Natural killer cell (primary cell): ENCODE data around the gene WDR7. TPM values are rescaled to one million over a fixed set of nuclear protein-coding genes. Genes with fewer than 3 reads are reported as not detected.

Experiments
- ATAC-seq, 3 donors: fragments of 150-1000 bp in 2 of 3; fragments of 200-7000 bp in 1 of 3; cut with Tn5 transposase; 1 replicate in 1 of 3; 2 replicates in 2 of 3; pipeline ENCODE4 v1.10.0; 2021; ENCODE audit warnings: mild to moderate bottlenecking in 2 of 3, moderate library complexity in 2 of 3
- DNase-seq, 2 donors: peaks; one replicate each; pipeline versions ENCODE4 v3.0.0 to v3.0.0-alpha.2; 2013 to 2021; ENCODE audit warnings: mixed read lengths in 1 of 2
- H3K27ac ChIP-seq: one replicate; pipeline ENCODE4 v1.5.1; 2013; ENCODE audit warnings: mild to moderate bottlenecking, low read length
- H3K27me3 ChIP-seq: one replicate; pipeline ENCODE4 v1.6.1; 2013; ENCODE audit warnings: low read length; ENCODE audit not compliant: control insufficient read depth, insufficient read depth
- H3K36me3 ChIP-seq: one replicate; pipeline ENCODE4 v1.6.1; 2013; ENCODE audit warnings: low read length; ENCODE audit not compliant: control insufficient read depth, insufficient read depth
- H3K4me1 ChIP-seq: one replicate; pipeline ENCODE4 v1.6.1; 2013; ENCODE audit warnings: low read length; ENCODE audit not compliant: control insufficient read depth, insufficient read depth
- H3K4me3 ChIP-seq: one replicate; pipeline ENCODE4 v1.5.1; 2013; ENCODE audit warnings: low read length
- H3K9me3 ChIP-seq: one replicate; pipeline ENCODE4 v1.6.1; 2013; ENCODE audit warnings: low read length; ENCODE audit not compliant: control insufficient read depth, insufficient read depth
- H3K27ac Mint-ChIP-seq, 2 donors: one replicate each; pipeline ENCODE4 v1.8.0; 2022; ENCODE audit warnings: mild to moderate bottlenecking in 2 of 2, mixed read lengths in 2 of 2, moderate library complexity in 1 of 2
- H3K27me3 Mint-ChIP-seq, 2 donors: one replicate each; pipeline ENCODE4 v1.8.0; 2022; ENCODE audit warnings: low read depth in 2 of 2, mixed read lengths in 2 of 2
- H3K36me3 Mint-ChIP-seq: one replicate; pipeline ENCODE4 v1.8.0; 2022; ENCODE audit warnings: mixed read lengths
- H3K4me1 Mint-ChIP-seq, 2 donors: one replicate each; pipeline ENCODE4 v1.8.0; 2022; ENCODE audit warnings: mixed read lengths in 2 of 2
- H3K4me3 Mint-ChIP-seq: one replicate; pipeline ENCODE4 v1.8.0; 2022; ENCODE audit warnings: mild to moderate bottlenecking, moderate library complexity, mixed read lengths
- H3K9me3 Mint-ChIP-seq, 2 donors: one replicate each; pipeline ENCODE4 v1.8.0; 2022; ENCODE audit warnings: mixed read lengths in 2 of 2
- CTCF ChIP-seq: fragments of 200-600 bp; IDR thresholded peaks from one replicate; pipeline ENCODE4 v1.8.0; 2022; ENCODE audit warnings: antibody characterized with exemption
- WGBS: methylation state at CpG from one replicate; pipeline ENCODE4 v1.1.7; 2013; ENCODE audit warnings: missing lambda C conversion rate; ENCODE audit not compliant: insufficient coverage; 5-methylcytosine and 5-hydroxymethylcytosine counted together
- intact Hi-C: fragments of 100-400 bp; cut with micrococcal nuclease; formaldehyde crosslinking; loops from one replicate; pipeline ENCODE4 v1.14.2; 2022
- total RNA-seq, 4 donors: library from RNA; stranded (reverse); fragments of 120-200 nt in 1 of 4; gene quantifications; one replicate each; pipeline versions ENCODE4 v1.2.3 to v1.2.4, GENCODE V29; 2013 to 2022

WDR7 gene
- total RNA-seq, 3 donors from 2014 or later (not counting 1 experiment from before 2014, with no cell fraction given) = 71.1 to 103 (median 77.3) TPM

DNA sequence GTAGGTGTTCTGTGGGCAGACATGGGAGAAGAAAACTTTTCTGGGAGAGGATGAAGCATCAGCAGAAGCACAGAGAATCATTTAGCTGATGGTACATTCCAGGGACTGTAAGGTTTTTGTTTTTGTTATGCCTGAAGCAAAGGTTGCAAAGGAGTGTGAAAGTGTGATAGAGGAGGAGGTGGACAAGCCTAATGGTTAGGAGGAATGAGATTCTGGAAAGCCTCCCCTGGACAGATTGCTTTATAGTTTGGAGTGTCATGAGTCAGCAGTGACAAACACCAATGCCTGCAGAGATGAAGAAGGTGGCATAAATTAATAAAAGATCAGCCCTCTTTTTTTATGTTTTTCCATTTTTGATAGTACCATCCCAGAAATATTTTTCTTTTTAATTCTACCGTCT is 324.1 kb downstream of the WDR7 start:
- H3K4me3 Mint-ChIP-seq = no peak overlapping the region
- no peaks in the 10 kb centered on the region for H3K36me3 Mint-ChIP-seq
- intact Hi-C loops = no loop called here
- Histone ChIP-seq H3K4me1 (no peaks in the 10 kb centered on the region), H3K4me3 (no peak overlapping the region), H3K9me3 (no peaks in the 10 kb centered on the region), H3K36me3 (no peaks in the 10 kb centered on the region), H3K27me3 (no peaks in the 10 kb centered on the region), H3K27ac (no peak overlapping the region)
- H3K27ac Mint-ChIP-seq = no peak overlapping the region
- H3K9me3 Mint-ChIP-seq = no peaks in the 10 kb centered on the region
- H3K4me1 Mint-ChIP-seq = no peaks in the 10 kb centered on the region
- no peak for TF ChIP-seq CTCF
- 88% methylated on average over 1 of the region's 1 CpG for WGBS
- no peaks in the 10 kb centered on the region for H3K27me3 Mint-ChIP-seq
- no peak for ATAC-seq
- DNase-seq = no peak

DNA sequence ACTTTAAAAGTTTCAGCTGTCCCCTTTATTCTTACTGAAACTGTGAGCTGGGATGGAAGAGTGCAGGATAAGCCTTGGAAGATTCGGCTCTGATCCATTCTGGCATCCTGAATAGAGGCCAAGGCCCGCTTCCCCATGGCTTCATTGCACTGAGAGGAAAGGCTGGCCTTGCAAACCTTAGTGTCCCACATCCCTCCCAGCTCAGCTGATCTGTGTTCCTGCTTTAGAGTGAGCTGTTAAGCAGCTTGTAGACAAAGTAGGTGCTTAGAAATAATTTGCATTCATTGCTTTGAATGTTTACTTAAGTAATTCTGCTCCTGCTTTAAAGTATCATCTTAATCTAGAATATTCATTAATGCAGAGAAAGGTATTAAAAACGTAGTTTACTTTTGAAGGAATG is 326.1 kb downstream of the WDR7 start:
- no peaks in the 10 kb centered on the region for H3K9me3 Mint-ChIP-seq
- WGBS = 100% methylated on average over 2 of the region's 3 CpGs
- Histone ChIP-seq H3K27me3 (no peaks in the 10 kb centered on the region), H3K4me1 (no peaks in the 10 kb centered on the region), H3K4me3 (no peak overlapping the region), H3K27ac (no peak overlapping the region), H3K36me3 (no peaks in the 10 kb centered on the region), H3K9me3 (no peaks in the 10 kb centered on the region)
- DNase-seq (no peak), ATAC-seq (no peak)
- H3K27me3 Mint-ChIP-seq = no peaks in the 10 kb centered on the region
- TF ChIP-seq CTCF = no peak
- H3K4me3 Mint-ChIP-seq = no peak overlapping the region
- no peak overlapping the region for H3K27ac Mint-ChIP-seq
- peaks cover 0 to 5% of the 10 kb centered on the region in 2 donors for H3K4me1 Mint-ChIP-seq
- intact Hi-C loops = no loop called here
- H3K36me3 Mint-ChIP-seq = no peaks in the 10 kb centered on the region

- H3K4me3 Mint-ChIP-seq = no peak overlapping the region
- no peaks in the 10 kb centered on the region for H3K36me3 Mint-ChIP-seq
- H3K4me3 ChIP-seq = no peak overlapping the region
- H3K9me3 Mint-ChIP-seq = no peaks in the 10 kb centered on the region
- WGBS = no CpG with 5 or more reads among the region's 2 CpGs
- H3K27ac Mint-ChIP-seq = no peak overlapping the region
- no peaks in the 10 kb centered on the region for H3K27me3 Mint-ChIP-seq
- peaks cover 0 to 5% of the 10 kb centered on the region in 2 donors for H3K4me1 Mint-ChIP-seq
- no peaks in the 10 kb centered on the region for H3K27me3 ChIP-seq
- no peak overlapping the region for H3K27ac ChIP-seq
- H3K36me3 ChIP-seq = no peaks in the 10 kb centered on the region
- ATAC-seq (no peak), DNase-seq (no peak)
- intact Hi-C loops = no loop called here
- H3K4me1 ChIP-seq = no peaks in the 10 kb centered on the region
- TF ChIP-seq CTCF = no peak
- H3K9me3 ChIP-seq = no peaks in the 10 kb centered on the region
These were observed 326.6 kb downstream of the WDR7 start for GRCh38 chr18:56977771-56978170.

- Histone ChIP-seq H3K9me3 (no peaks in the 10 kb centered on the region), H3K4me1 (no peaks in the 10 kb centered on the region), H3K27me3 (no peaks in the 10 kb centered on the region), H3K4me3 (no peak overlapping the region), H3K36me3 (no peaks in the 10 kb centered on the region), H3K27ac (no peak overlapping the region)
- H3K4me1 Mint-ChIP-seq = peaks cover 0 to 5% of the 10 kb centered on the region in 2 donors
- intact Hi-C loops = no loop called here
- no peak for DNase-seq
- H3K4me3 Mint-ChIP-seq = no peak overlapping the region
- H3K9me3 Mint-ChIP-seq = no peaks in the 10 kb centered on the region
- no peak for TF ChIP-seq CTCF
- 100% methylated on average over 3 of the region's 3 CpGs for whole genome bisulfite sequencing
- no peaks in the 10 kb centered on the region for H3K27me3 Mint-ChIP-seq
- no peak for ATAC-seq
- no peaks in the 10 kb centered on the region for H3K36me3 Mint-ChIP-seq
- H3K27ac Mint-ChIP-seq = no peak overlapping the region
These were observed 329.0 kb downstream of the WDR7 start for GRCh38 chr18:56980151-56980550.
